HepG2 (cell line): ENCODE results near the gene LRR1. TPM values are rescaled to one million over a fixed set of nuclear protein-coding genes. Genes with fewer than 3 reads are reported as not detected.

Experiments
- BRCA1 ChIP-seq: sonication (generic); formaldehyde crosslinking; IDR thresholded peaks from 2 replicates; pipeline ENCODE4 v1.4.0; 2020; ENCODE audit warnings: missing genetic modification reagents
- CREBL2 ChIP-seq: sonication (generic); formaldehyde crosslinking; IDR thresholded peaks from 2 replicates; pipeline ENCODE4 v1.8.1; 2023; ENCODE audit warnings: missing genetic modification reagents, mild to moderate bottlenecking, borderline replicate concordance
- EED ChIP-seq: sonication (generic); formaldehyde crosslinking; IDR thresholded peaks from 2 replicates; pipeline ENCODE4 v1.5.0; 2020; ENCODE audit warnings: mild to moderate bottlenecking, missing genetic modification reagents
- ELF4 ChIP-seq: sonication (generic); formaldehyde crosslinking; IDR thresholded peaks from 2 replicates; pipeline ENCODE4 v1.5.0; 2020; ENCODE audit warnings: missing genetic modification reagents, mild to moderate bottlenecking, moderate library complexity, borderline replicate concordance
- FOXO4 ChIP-seq: sonication (generic); formaldehyde crosslinking; conservative IDR thresholded peaks from 2 replicates; pipeline ENCODE4 v1.8.1; 2023; ENCODE audit warnings: missing genetic modification reagents
- IRF1 ChIP-seq: sonication (generic); formaldehyde crosslinking; IDR thresholded peaks from 2 replicates; pipeline ENCODE4 v1.4.0; 2020; ENCODE audit warnings: low read depth, mild to moderate bottlenecking, missing genetic modification reagents
- NR1H2 ChIP-seq: sonication (generic); formaldehyde crosslinking; IDR thresholded peaks from 2 replicates; pipeline ENCODE4 v1.8.1; 2022; ENCODE audit warnings: low read depth, missing genetic modification reagents, borderline replicate concordance
- PITX1 ChIP-seq: sonication (generic); formaldehyde crosslinking; IDR thresholded peaks from 2 replicates; pipeline ENCODE4 v1.5.1; 2020; ENCODE audit warnings: mild to moderate bottlenecking, missing genetic modification reagents
- PPARG ChIP-seq: conservative IDR thresholded peaks from 2 replicates; pipeline ENCODE4 v1.6.1; 2016; ENCODE audit warnings: missing biosample characterization, missing genetic modification reagents
- RFXAP ChIP-seq: sonication (generic); formaldehyde crosslinking; IDR thresholded peaks from 2 replicates; pipeline ENCODE4 v1.4.0; 2020; ENCODE audit warnings: missing genetic modification reagents, borderline replicate concordance
- SOX13 ChIP-seq, 3 experiments: fragments of 450-650 bp in 1 of 3; sonication (generic) in 1 of 3; formaldehyde crosslinking in 1 of 3; IDR thresholded peaks in 2 of 3; conservative IDR thresholded peaks in 1 of 3; 2 replicates each; pipeline versions ENCODE4 v1.5.0 to v1.6.1; 2016 to 2020; ENCODE audit warnings: antibody characterized with exemption in 1 of 3, mild to moderate bottlenecking in 1 of 3, missing compliant biosample characterization in 1 of 3, missing genetic modification reagents in 1 of 3, moderate library complexity in 1 of 3
- YEATS2 ChIP-seq: sonication (generic); formaldehyde crosslinking; IDR thresholded peaks from 2 replicates; pipeline ENCODE4 v1.4.0; 2020; ENCODE audit warnings: missing genetic modification reagents, borderline replicate concordance
- ZBTB21 ChIP-seq: sonication (generic); formaldehyde crosslinking; IDR thresholded peaks from 2 replicates; pipeline ENCODE4 v1.4.0; 2020; ENCODE audit warnings: missing genetic modification reagents
- ZBTB40 ChIP-seq, 2 experiments: fragments of 450-650 bp in 1 of 2; sonication (generic) in 1 of 2; formaldehyde crosslinking in 1 of 2; IDR thresholded peaks; 2 replicates each; pipeline versions ENCODE4 v1.6.1 to v1.8.0; 2016 to 2022; ENCODE audit warnings: antibody characterized with exemption in 1 of 2, mild to moderate bottlenecking in 1 of 2, missing genetic modification reagents in 1 of 2
- ZNF746 ChIP-seq: sonication (generic); formaldehyde crosslinking; IDR thresholded peaks from 2 replicates; pipeline ENCODE4 v1.8.0; 2022; ENCODE audit warnings: mild to moderate bottlenecking, missing genetic modification reagents
- polyA plus RNA-seq, 8 experiments: library from polyadenylated mRNA; depleted of rRNA in 3 of 8; stranded (reverse) in 7 of 8; unstranded in 1 of 8; fragments of >200 nt; fragmentation: Illumina TruSeq in 4 of 8; extraction: Trizol in 4 of 8; gene quantifications; 2 replicates each; pipeline versions ENCODE4 v1.2.1 to v1.2.3, GENCODE V29; 2011 to 2016; ENCODE audit warnings: low read depth in 4 of 8, missing spikeins in 1 of 8, mixed read lengths in 1 of 8; ENCODE audit not compliant: insufficient read depth in 1 of 8
- total RNA-seq, 5 experiments: library from RNA; depleted of rRNA; stranded (reverse); fragments of >200 nt; fragmentation: Illumina TruSeq; extraction: Trizol; gene quantifications; 2 replicates each; pipeline ENCODE4 v1.2.3, GENCODE V29; 2016; ENCODE audit warnings: low read depth in 1 of 5

Gene LRR1
- total and polyA plus RNA-seq, 2 of the 13 experiments (the other 11 are each of a cell fraction or from before 2014, with no cell fraction given), result 7.0 to 36.2 TPM

GRCh38 chr14:49594347-49595091 is 4.2 kb upstream of the LRR1 start (continued):
- no peak for TF ChIP-seq ZBTB21
- TF ChIP-seq NR1H2 (CRISPR knock-in tag), result no peak
- 0 out of 2 replicates have a peak, but pooled peaks have one; percentile 17 for TF ChIP-seq PPARG
- TF ChIP-seq ZBTB40 (IDR thresholded peaks at IDR 0.05), result no peak
- TF ChIP-seq ZBTB40 (CRISPR knock-in tag; IDR thresholded peaks at IDR 0.05), result no peak
- TF ChIP-seq RFXAP (CRISPR knock-in tag), result peak; percentile 98
- TF ChIP-seq YEATS2, result no peak
- TF ChIP-seq PITX1 (CRISPR knock-in tag), result no peak
- TF ChIP-seq SOX13 (IDR thresholded peaks at IDR 0.05), result no peak
- TF ChIP-seq SOX13 (CRISPR knock-in tag; conservative IDR thresholded peaks at IDR 0.05 in 1 of 2, IDR thresholded peaks at IDR 0.05 in 1 of 2), result no peak
- no peak for TF ChIP-seq ZNF746 (CRISPR knock-in tag)
- no peak for TF ChIP-seq CREBL2 (CRISPR knock-in tag)
- TF ChIP-seq IRF1 (CRISPR knock-in tag), result no peak
- TF ChIP-seq FOXO4, result no peak
- TF ChIP-seq EED (CRISPR knock-in tag), result no peak
- TF ChIP-seq ELF4 (CRISPR knock-in tag), result no peak
- no peak for TF ChIP-seq BRCA1 (CRISPR knock-in tag)
